ENCODE measurements around the gene FAM43A. TPM values are rescaled to one million over a fixed set of nuclear protein-coding genes. Genes with fewer than 3 reads are reported as not detected.

Gene FAM43A
- polyA plus RNA-seq, 2 of the 4 experiments (the other 2 are of a cell fraction), result 0.89 to 2.3 TPM

GRCh38 chr3:194682694-194683310, 2.9 kb upstream of the FAM43A start:
- peak; percentile 49 for FAIRE-seq
- POLR2A ChIA-PET, result interaction anchor here (0.6 to 1.5 kb wide), 6 partner anchors 9 to 759 kb away, joined by 3 to 18 read pairs (median 4); partner anchors contain the start of genes ACAP2, LSG1 and XXYLT1
- H3K9me3 ChIP-seq, result no peaks in the 10 kb centered on the region
- ATAC-seq, result peak; percentile 65 to 77
- H3K27ac ChIP-seq, result peak overlapping the region; percentile 39 to 72; a peak in 5 of 6 replicates
- H3K4me1 ChIP-seq, result peaks cover 25% of the 10 kb centered on the region
- 31% methylated on average over 8 of the region's 14 CpGs for WGBS (ENCODE audit: missing lambda C conversion rate)
- peak; percentile 78 to 81 for DNase-seq (ENCODE audit: low read depth in 1 of 2, low spot score in 1 of 2)
- H3K4me2 ChIP-seq, result peak overlapping the region; percentile 54
- TF ChIP-seq SMC3 (IDR thresholded peaks at IDR 0.05), result peak; percentile 82
- peak; percentile 87 to 89 for TF ChIP-seq RAD21 (conservative IDR thresholded peaks at IDR 0.05 in 1 of 2, IDR thresholded peaks at IDR 0.05 in 1 of 2)
- TF ChIP-seq CTCF (IDR thresholded peaks at IDR 0.05), result peak; percentile 85
- TF ChIP-seq MAX (IDR thresholded peaks at IDR 0.05), result 0 out of 2 replicates have a peak, but pooled peaks have one; percentile 15
- TF ChIP-seq ELK1 (IDR thresholded peaks at IDR 0.05; ENCODE audit: low read depth, low read length), result no peak
- H3K4me3 ChIP-seq, result no peak overlapping the region
- CTCF ChIA-PET, result interaction anchor here (0.7 to 4.5 kb wide), 55 partner anchors 10 to 855 kb away, joined by 3 to 63 read pairs (median 4); partner anchors contain the start of genes LSG1 and XXYLT1

- POLR2A ChIA-PET, result interaction anchor here (1.4 to 1.5 kb wide), 2 partner anchors 11 to 423 kb away, joined by 4 to 18 read pairs; partner anchors contain the start of gene LSG1
- DNase-seq (ENCODE audit: low read depth in 1 of 2, low spot score in 1 of 2) (no peak), ATAC-seq (no peak), FAIRE-seq (no peak)
- Histone ChIP-seq H3K27ac (peak overlapping the region in 1 of 2 experiments; percentile 39; a peak in 1 of 6 replicates), H3K4me2 (no peak overlapping the region), H3K4me1 (peaks cover 30% of the 10 kb centered on the region), H3K4me3 (no peak overlapping the region), H3K9me3 (no peaks in the 10 kb centered on the region)
- 76% methylated on average over 2 of the region's 2 CpGs for WGBS (ENCODE audit: missing lambda C conversion rate)
- no peak for TF ChIP-seq REST (IDR thresholded peaks at IDR 0.05)
- CTCF ChIA-PET, result interaction anchor here (1.0 to 4.5 kb wide), 31 partner anchors 11 to 854 kb away, joined by 3 to 63 read pairs (median 5); partner anchors contain the start of genes LSG1 and XXYLT1
Measured at GRCh38 chr3:194683380-194683779, 2.3 kb upstream of the FAM43A start.

- POLR2A ChIA-PET, result interaction anchor here (0.6 to 2.9 kb wide), 5 partner anchors 14 to 572 kb away, joined by 3 to 28 read pairs (median 3); partner anchors contain the start of gene LSG1
- Histone ChIP-seq H3K4me2 (peak overlapping the region; percentile 99), H3K9me3 (no peaks in the 10 kb centered on the region), H3K4me1 (peaks cover 34% of the 10 kb centered on the region), H3K4me3 (peak overlapping the region; percentile 55), H3K27ac (peak overlapping the region in 1 of 2 experiments; percentile 89; a peak in 2 of 6 replicates)
- FAIRE-seq (no peak), ATAC-seq (no peak), DNase-seq (ENCODE audit: low read depth in 1 of 2, low spot score in 1 of 2) (no peak)
- CTCF ChIA-PET, result interaction anchor here (1.2 to 5.5 kb wide), 3 partner anchors 14 to 572 kb away, joined by 4 to 30 read pairs (median 19); partner anchors contain the start of gene LSG1
- 47% methylated on average over 12 of the region's 13 CpGs for WGBS (ENCODE audit: missing lambda C conversion rate)
- TF ChIP-seq CEBPB (IDR thresholded peaks at IDR 0.05), result no peak
- TF ChIP-seq ELK1 (IDR thresholded peaks at IDR 0.05; ENCODE audit: low read depth, low read length), result no peak
- no peak for TF ChIP-seq RNF2 (IDR thresholded peaks at IDR 0.05; ENCODE audit: borderline replicate concordance, low read depth)
- TF ChIP-seq CBX8 (IDR thresholded peaks at IDR 0.05), result no peak
- TF ChIP-seq HDAC2 (IDR thresholded peaks at IDR 0.05), result no peak
- no peak for TF ChIP-seq CHD2 (IDR thresholded peaks at IDR 0.05; ENCODE audit: low read length, partially characterized antibody)
- no peak for TF ChIP-seq RARB (CRISPR knock-in tag; IDR thresholded peaks at IDR 0.05)
- TF ChIP-seq GATA3 (IDR thresholded peaks at IDR 0.05; ENCODE audit: borderline replicate concordance), result no peak
Measured at GRCh38 chr3:194685065-194685717, 492 bp upstream of the FAM43A start.

Measured in A549 (cell line).